ENCODE results near the gene TMEM97. TPM values are rescaled to one million over a fixed set of nuclear protein-coding genes. Genes with fewer than 3 reads are reported as not detected.

Gene TMEM97
- total RNA-seq, 3 donors from 2014 or later (not counting 1 experiment from before 2014, with no cell fraction given) = 4.6 to 8.8 (median 7.5) TPM

- H3K36me3 ChIP-seq (ENCODE audit: control insufficient read depth, insufficient read depth, low read length) = peaks cover 46% of the 10 kb centered on the region
Observed at GRCh38 chr17:28357061-28357900, 38.3 kb downstream of the TMEM97 start, which contains the start of gene POLDIP2. Gene POLDIP2, minus strand, starts transcription at chr17:28357527. Its CDS starts 79 bp downstream, at chr17:28357448.

GRCh38 chr17:28357901-28358197 is 38.8 kb downstream of the TMEM97 start:
- peak overlapping the region; percentile 97 for H3K4me3 Mint-ChIP-seq
- H3K27ac ChIP-seq (ENCODE audit: low read length) = peak overlapping the region; percentile 78
- TF ChIP-seq CTCF (IDR thresholded peaks at IDR 0.05) = no peak
- H3K4me3 ChIP-seq (ENCODE audit: low read length) = peak overlapping the region; percentile 61
- WGBS (ENCODE audit: insufficient coverage) = 8% methylated on average over 4 of the region's 4 CpGs
- no peak for DNase-seq
- no peak for ATAC-seq
- peaks cover 15% of the 10 kb centered on the region for H3K4me1 ChIP-seq (ENCODE audit: control insufficient read depth, insufficient read depth, low read length)
- H3K27me3 Mint-ChIP-seq (ENCODE audit: low read depth in 2 of 2) = no peaks in the 10 kb centered on the region
- peaks cover 45% of the 10 kb centered on the region for H3K36me3 ChIP-seq (ENCODE audit: control insufficient read depth, insufficient read depth, low read length)
- no peaks in the 10 kb centered on the region for H3K9me3 ChIP-seq (ENCODE audit: control insufficient read depth, insufficient read depth, low read length)
- peak overlapping the region; percentile 94 for H3K27ac Mint-ChIP-seq
- H3K9me3 Mint-ChIP-seq = no peaks in the 10 kb centered on the region
- H3K4me1 Mint-ChIP-seq = peaks cover 24 to 26% of the 10 kb centered on the region in 2 donors
- H3K36me3 Mint-ChIP-seq = no peaks in the 10 kb centered on the region
- H3K27me3 ChIP-seq (ENCODE audit: control insufficient read depth, insufficient read depth, low read length) = no peaks in the 10 kb centered on the region
- intact Hi-C loops (cut with micrococcal nuclease) = loop anchor here (1.0 kb wide), 2 partner anchors 23 to 39 kb away; partner anchors contain the start of genes IFT20, TMEM97 and TNFAIP1

More at GRCh38 chr17:28357061-28357900, 38.3 kb downstream of the TMEM97 start, which contains the start of gene POLDIP2:
- Histone ChIP-seq H3K4me3 (ENCODE audit: low read length) (peak within 1 kb of the TSS; percentile 76), H3K27ac (ENCODE audit: low read length) (peak within 1 kb of the TSS; percentile 78), H3K27me3 (ENCODE audit: control insufficient read depth, insufficient read depth, low read length) (no peaks in the 10 kb centered on the region), H3K4me1 (ENCODE audit: control insufficient read depth, insufficient read depth, low read length) (peaks cover 15% of the 10 kb centered on the region), H3K9me3 (ENCODE audit: control insufficient read depth, insufficient read depth, low read length) (no peaks in the 10 kb centered on the region)
- peak; percentile 95 to 97 for DNase-seq
- Mint-ChIP-seq H3K9me3 (no peaks in the 10 kb centered on the region), H3K27me3 (ENCODE audit: low read depth in 2 of 2) (no peaks in the 10 kb centered on the region), H3K27ac (peak within 1 kb of the TSS; percentile 94), H3K4me1 (peaks cover 24 to 26% of the 10 kb centered on the region in 2 donors), H3K36me3 (no peaks in the 10 kb centered on the region), H3K4me3 (peak within 1 kb of the TSS; percentile 97)
- no peak for TF ChIP-seq CTCF (IDR thresholded peaks at IDR 0.05)
- WGBS (ENCODE audit: insufficient coverage) = under 1% methylated on average over 80 of the region's 80 CpGs
- intact Hi-C loops (cut with micrococcal nuclease) = loop anchor here (1.0 kb wide), 2 partner anchors 22 to 38 kb away; partner anchors contain the start of genes IFT20, TMEM97 and TNFAIP1
- ATAC-seq = peak; percentile 98 to 100 (median 98)

GRCh38 chr17:28363186-28363585 is 44.2 kb downstream of the TMEM97 start:
- no peak overlapping the region for H3K4me3 ChIP-seq (ENCODE audit: low read length)
- H3K9me3 Mint-ChIP-seq = no peaks in the 10 kb centered on the region
- H3K27me3 Mint-ChIP-seq (ENCODE audit: low read depth in 2 of 2) = no peaks in the 10 kb centered on the region
- H3K36me3 ChIP-seq (ENCODE audit: control insufficient read depth, insufficient read depth, low read length) = peaks cover 37% of the 10 kb centered on the region
- no peaks in the 10 kb centered on the region for H3K27me3 ChIP-seq (ENCODE audit: control insufficient read depth, insufficient read depth, low read length)
- intact Hi-C loops (cut with micrococcal nuclease) = no loop called here
- H3K4me3 Mint-ChIP-seq = no peak overlapping the region
- ATAC-seq (no peak), DNase-seq (no peak)
- H3K36me3 Mint-ChIP-seq = no peaks in the 10 kb centered on the region
- no peak for TF ChIP-seq CTCF (IDR thresholded peaks at IDR 0.05)
- WGBS (ENCODE audit: insufficient coverage) = 100% methylated on average over 5 of the region's 5 CpGs
- H3K4me1 Mint-ChIP-seq = peaks cover 2 to 3% of the 10 kb centered on the region in 2 donors
- peaks cover 2% of the 10 kb centered on the region for H3K4me1 ChIP-seq (ENCODE audit: control insufficient read depth, insufficient read depth, low read length)
- H3K27ac Mint-ChIP-seq = no peak overlapping the region
- no peak overlapping the region for H3K27ac ChIP-seq (ENCODE audit: low read length)
- no peaks in the 10 kb centered on the region for H3K9me3 ChIP-seq (ENCODE audit: control insufficient read depth, insufficient read depth, low read length)

Data from natural killer cell (primary cell).